ENCODE results near the gene PLA2G15. TPM values are rescaled to one million over a fixed set of nuclear protein-coding genes. Genes with fewer than 3 reads are reported as not detected.

The PLA2G15 gene
- total RNA-seq, 1 donor from 2014 or later, result 21.9 TPM

GRCh38 chr16:68249371-68249770 lies 4.2 kb downstream of the PLA2G15 start:
- no peaks in the 10 kb centered on the region for H3K27me3 ChIP-seq
- peaks cover 32 to 40% of the 10 kb centered on the region in 2 donors for H3K36me3 ChIP-seq
- intact Hi-C loops (cut with DNase I), result no loop called here
- DNase-seq (ENCODE audit: low spot score in 2 of 2), result no peak
- peaks cover 28 to 36% of the 10 kb centered on the region in 2 donors for H3K4me1 ChIP-seq
- TF ChIP-seq CTCF (IDR thresholded peaks at IDR 0.05), result no peak
- no peak overlapping the region for H3K4me3 ChIP-seq
- H3K9me3 ChIP-seq, result no peaks in the 10 kb centered on the region
- no peak overlapping the region for H3K27ac ChIP-seq

- intact Hi-C loops (cut with DNase I), result no loop called here
- Histone ChIP-seq H3K36me3 (peaks cover 48 to 55% of the 10 kb centered on the region in 2 donors), H3K4me3 (no peak overlapping the region), H3K27ac (peak overlapping the region in 1 of 2 donors; percentile 88), H3K9me3 (no peaks in the 10 kb centered on the region), H3K27me3 (no peaks in the 10 kb centered on the region), H3K4me1 (peaks cover 23 to 30% of the 10 kb centered on the region in 2 donors)
- no peak for DNase-seq (ENCODE audit: low spot score in 2 of 2)
- TF ChIP-seq CTCF (IDR thresholded peaks at IDR 0.05), result no peak
These were observed 5.8 kb downstream of the PLA2G15 start for GRCh38 chr16:68250951-68251350.

- intact Hi-C loops (cut with DNase I), result no loop called here
- Histone ChIP-seq H3K9me3 (no peaks in the 10 kb centered on the region), H3K4me3 (no peak overlapping the region), H3K4me1 (peaks cover 14 to 22% of the 10 kb centered on the region in 2 donors), H3K36me3 (peaks cover 49 to 57% of the 10 kb centered on the region in 2 donors), H3K27ac (peak overlapping the region; percentile 62 to 88), H3K27me3 (no peaks in the 10 kb centered on the region)
- no peak for TF ChIP-seq CTCF (IDR thresholded peaks at IDR 0.05)
- DNase-seq (ENCODE audit: low spot score in 2 of 2), result no peak
These were observed 6.7 kb downstream of the PLA2G15 start for GRCh38 chr16:68251832-68252231.

- intact Hi-C loops (cut with DNase I), result no loop called here
- Histone ChIP-seq H3K27ac (peak overlapping the region; percentile 62 to 88), H3K27me3 (no peaks in the 10 kb centered on the region), H3K4me1 (peaks cover 9 to 17% of the 10 kb centered on the region in 2 donors), H3K9me3 (no peaks in the 10 kb centered on the region), H3K36me3 (peaks cover 49 to 61% of the 10 kb centered on the region in 2 donors), H3K4me3 (no peak overlapping the region)
- DNase-seq (ENCODE audit: low spot score in 2 of 2), result no peak
- TF ChIP-seq CTCF (IDR thresholded peaks at IDR 0.05), result no peak
These were observed 7.2 kb downstream of the PLA2G15 start for GRCh38 chr16:68252383-68252782.

- intact Hi-C loops (cut with DNase I), result no loop called here
- DNase-seq (ENCODE audit: low spot score in 2 of 2), result no peak
- TF ChIP-seq CTCF (IDR thresholded peaks at IDR 0.05), result no peak
- H3K36me3 ChIP-seq, result peaks cover 49 to 61% of the 10 kb centered on the region in 2 donors
- H3K4me3 ChIP-seq, result no peak overlapping the region
- H3K27ac ChIP-seq, result peak overlapping the region in 1 of 2 donors; percentile 2
- no peaks in the 10 kb centered on the region for H3K27me3 ChIP-seq
- H3K4me1 ChIP-seq, result peaks cover 10 to 18% of the 10 kb centered on the region in 2 donors
- H3K9me3 ChIP-seq, result no peaks in the 10 kb centered on the region
These were observed 8.5 kb downstream of the PLA2G15 start for GRCh38 chr16:68253721-68254120.

- intact Hi-C loops (cut with DNase I), result no loop called here
- Histone ChIP-seq H3K36me3 (peaks cover 50 to 59% of the 10 kb centered on the region in 2 donors), H3K4me1 (peaks cover 10 to 21% of the 10 kb centered on the region in 2 donors), H3K9me3 (no peaks in the 10 kb centered on the region), H3K27ac (peak overlapping the region in 1 of 2 donors; percentile 36), H3K4me3 (no peak overlapping the region), H3K27me3 (no peaks in the 10 kb centered on the region)
- DNase-seq (ENCODE audit: low spot score in 2 of 2), result no peak
- no peak for TF ChIP-seq CTCF (IDR thresholded peaks at IDR 0.05)
These were observed 10.5 kb downstream of the PLA2G15 start for GRCh38 chr16:68255712-68256111.

Measured in ascending aorta (tissue), 2 donors.